Activated CD4-positive, alpha-beta memory T cell treated with anti-CD3 and anti-CD28 coated beads, Interleukin-2, amount 10 ng/mL, durations not matched to agents 7 days and 5 days (primary cell): Measurements from ENCODE around the gene SPATA1. TPM values are rescaled to one million over a fixed set of nuclear protein-coding genes. Genes with fewer than 3 reads are reported as not detected.

Source experiments
- CTCF ChIA-PET: fragments of 350-600 bp; sonication (Branson Sonifier 250); formaldehyde crosslinking; loops from one replicate; lab custom pipeline; 2021; ENCODE audit warnings: antibody characterized with exemption, inconsistent platforms; lab: Charles Lee
- POLR2A ChIA-PET: fragments of 350-600 bp; sonication (Branson Sonifier 250); formaldehyde crosslinking; loops from one replicate; lab custom pipeline; 2021; ENCODE audit warnings: antibody characterized with exemption; lab: Charles Lee
- DNase-seq: peaks from one replicate; pipeline ENCODE4 v3.0.0-alpha.2; 2020
- H3K27ac Mint-ChIP-seq: one replicate; pipeline ENCODE4 v1.8.0; 2021; ENCODE audit warnings: mild to moderate bottlenecking, mixed read lengths
- H3K27me3 Mint-ChIP-seq: one replicate; pipeline ENCODE4 v1.8.0; 2021; ENCODE audit warnings: mixed read lengths
- H3K36me3 Mint-ChIP-seq: one replicate; pipeline ENCODE4 v1.8.0; 2021; ENCODE audit warnings: low read depth, mixed read lengths
- H3K4me1 Mint-ChIP-seq: one replicate; pipeline ENCODE4 v1.8.0; 2021; ENCODE audit warnings: mixed read lengths
- H3K4me3 Mint-ChIP-seq: one replicate; pipeline ENCODE4 v1.8.0; 2021; ENCODE audit warnings: mild to moderate bottlenecking, mixed read lengths
- H3K9me3 Mint-ChIP-seq: one replicate; pipeline ENCODE4 v1.8.0; 2021; ENCODE audit warnings: mixed read lengths
- total RNA-seq, 2 experiments: library from RNA; stranded (reverse); gene quantifications; one replicate each; pipeline ENCODE4 v1.2.3, GENCODE V29; 2021

SPATA1 gene
- total RNA-seq, 2 experiments from 2014 or later: 4.0 to 4.7 TPM

DNA sequence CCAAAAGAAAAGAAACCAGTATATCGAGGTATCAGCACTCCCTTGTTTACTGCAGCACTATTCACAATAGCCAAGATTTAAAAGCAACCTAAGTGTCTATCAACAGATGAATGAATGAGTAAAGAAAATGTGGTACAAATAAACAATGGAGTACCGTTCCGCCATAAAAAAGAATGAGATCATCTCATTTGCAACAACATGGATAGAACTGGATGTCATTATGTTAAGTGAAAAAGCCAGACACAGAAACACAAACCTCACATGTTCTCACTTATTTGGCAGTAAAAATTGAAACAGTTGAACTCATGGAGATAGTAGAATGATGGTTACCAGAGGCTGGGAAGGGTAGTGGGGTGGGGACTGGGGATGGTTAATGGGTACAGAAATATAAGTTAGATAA, 4.5 kb downstream of the SPATA1 start:
- peaks cover 32% of the 10 kb centered on the region for H3K36me3 Mint-ChIP-seq
- CTCF ChIA-PET: interaction anchor here (0.7 to 1.4 kb wide), 4 partner anchors 10 to 272 kb away, joined by 3 to 5 read pairs (median 4); no protein-coding TSS in a partner anchor
- H3K4me1 Mint-ChIP-seq: peaks cover 9% of the 10 kb centered on the region

DNA sequence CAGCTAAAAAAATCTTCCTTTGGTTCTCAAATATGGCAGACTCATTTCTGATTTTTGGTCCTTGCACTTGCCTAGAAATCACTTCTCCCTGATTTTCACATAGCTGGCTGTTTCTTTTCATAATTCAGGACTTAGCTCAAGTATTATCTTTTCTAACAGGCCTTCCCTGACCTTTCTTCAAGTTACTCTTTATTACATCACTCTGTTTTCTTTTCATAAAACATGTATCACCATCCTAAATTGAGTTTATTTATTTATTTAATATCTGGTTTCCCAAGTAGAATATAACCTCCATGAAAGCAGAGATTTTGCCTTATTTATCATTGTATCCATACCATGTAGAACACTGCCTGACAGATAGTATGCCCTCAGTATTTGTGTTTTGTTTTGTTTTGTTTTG, 18.4 kb downstream of the SPATA1 start:
- no peak for DNase-seq
- CTCF ChIA-PET: no interaction called here
- Mint-ChIP-seq H3K27ac (no peak overlapping the region), H3K4me1 (no peaks in the 10 kb centered on the region), H3K4me3 (no peak overlapping the region), H3K36me3 (peaks cover 3% of the 10 kb centered on the region), H3K9me3 (no peaks in the 10 kb centered on the region), H3K27me3 (no peaks in the 10 kb centered on the region)
- POLR2A ChIA-PET: no interaction called here

More for the DNA sequence above, 4.5 kb downstream of the SPATA1 start:
- POLR2A ChIA-PET: interaction anchor here (2.5 kb wide), 1 partner anchor 63 kb away, joined by 21 read pairs; the partner anchor contains the start of gene CTBS
- H3K9me3 Mint-ChIP-seq: peaks cover 14% of the 10 kb centered on the region
- H3K4me3 Mint-ChIP-seq: no peak overlapping the region
- DNase-seq: no peak
- H3K27ac Mint-ChIP-seq: no peak overlapping the region
- H3K27me3 Mint-ChIP-seq: no peaks in the 10 kb centered on the region

DNA sequence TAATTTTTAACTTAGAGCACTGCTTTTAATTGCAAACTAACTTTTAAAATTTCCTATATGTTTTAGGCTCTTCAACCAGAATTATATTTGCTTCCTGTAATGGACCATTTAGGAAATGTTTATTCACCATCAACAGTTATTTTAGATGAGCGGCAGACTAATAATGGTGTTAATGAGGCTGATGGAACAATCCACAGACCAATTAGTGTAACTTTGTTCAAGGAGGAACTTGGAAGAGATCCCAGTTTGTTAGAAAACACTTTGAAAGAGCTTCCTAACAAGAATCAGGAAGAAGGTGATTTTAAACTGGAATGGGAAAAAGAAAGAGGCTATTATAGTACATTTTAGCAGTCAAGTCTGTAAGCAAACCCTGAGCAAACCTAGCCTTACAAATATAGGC, 19.6 kb downstream of the SPATA1 start:
- CTCF ChIA-PET: no interaction called here
- no peak overlapping the region for H3K4me3 Mint-ChIP-seq

DNA sequence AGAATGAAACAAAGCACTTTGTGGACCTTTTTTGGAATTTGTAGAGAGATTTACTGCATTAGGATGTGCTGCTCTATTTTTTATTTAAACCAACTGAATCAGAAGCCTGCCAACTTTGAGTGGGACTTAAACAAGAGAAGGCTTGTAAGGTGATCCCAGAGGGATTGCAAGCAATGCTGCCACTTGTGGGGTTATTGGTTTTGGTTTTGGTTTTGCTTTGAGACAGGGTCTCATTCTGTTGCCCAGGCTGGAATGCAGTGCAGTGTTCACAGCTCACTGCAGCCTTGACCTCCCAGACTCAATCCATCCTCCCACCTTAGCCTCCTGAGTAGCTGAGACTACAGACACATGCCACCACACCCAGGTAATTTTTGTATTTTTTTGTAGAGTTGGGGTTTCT, 32.4 kb downstream of the SPATA1 start:
- H3K36me3 Mint-ChIP-seq: peaks cover 31% of the 10 kb centered on the region
- ChIA-PET POLR2A (no interaction called here), CTCF (interaction anchor here (1.2 kb wide), 1 partner anchor 97 kb away, joined by 3 read pairs; no protein-coding TSS in a partner anchor)
- no peaks in the 10 kb centered on the region for H3K9me3 Mint-ChIP-seq
- H3K27ac Mint-ChIP-seq: no peak overlapping the region
- H3K4me3 Mint-ChIP-seq: no peak overlapping the region
- no peaks in the 10 kb centered on the region for H3K27me3 Mint-ChIP-seq
- H3K4me1 Mint-ChIP-seq: peaks cover 25% of the 10 kb centered on the region
- no peak for DNase-seq

More for the DNA sequence above, 19.6 kb downstream of the SPATA1 start:
- Mint-ChIP-seq H3K27me3 (no peaks in the 10 kb centered on the region), H3K4me1 (no peaks in the 10 kb centered on the region), H3K9me3 (no peaks in the 10 kb centered on the region), H3K36me3 (peaks cover 3% of the 10 kb centered on the region), H3K27ac (no peak overlapping the region)
- POLR2A ChIA-PET: interaction anchor here (2.7 kb wide), 1 partner anchor 20 kb away, joined by 8 read pairs; the partner anchor contains the start of genes GNG5 and SPATA1
- DNase-seq: no peak

DNA sequence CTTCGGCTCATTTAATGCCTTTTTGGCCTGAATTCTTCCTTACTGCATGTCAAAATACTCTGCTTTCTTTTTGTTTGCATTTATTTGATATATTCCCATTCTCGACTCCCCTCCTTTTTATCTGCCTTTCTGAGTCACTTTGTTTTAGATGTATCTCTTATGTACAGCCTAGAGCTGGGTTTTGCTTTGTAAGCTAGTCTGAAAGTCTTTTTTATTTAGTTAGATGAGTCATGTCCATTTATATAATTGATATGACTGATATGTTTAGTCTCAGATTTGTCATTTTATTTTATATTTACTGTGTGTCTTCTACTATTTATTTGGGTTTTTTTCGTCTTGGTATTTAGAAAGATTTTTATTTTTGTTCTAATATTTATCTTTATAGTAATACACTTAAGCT, 33.8 kb downstream of the SPATA1 start:
- H3K4me3 Mint-ChIP-seq: no peak overlapping the region
- DNase-seq: no peak

DNA sequence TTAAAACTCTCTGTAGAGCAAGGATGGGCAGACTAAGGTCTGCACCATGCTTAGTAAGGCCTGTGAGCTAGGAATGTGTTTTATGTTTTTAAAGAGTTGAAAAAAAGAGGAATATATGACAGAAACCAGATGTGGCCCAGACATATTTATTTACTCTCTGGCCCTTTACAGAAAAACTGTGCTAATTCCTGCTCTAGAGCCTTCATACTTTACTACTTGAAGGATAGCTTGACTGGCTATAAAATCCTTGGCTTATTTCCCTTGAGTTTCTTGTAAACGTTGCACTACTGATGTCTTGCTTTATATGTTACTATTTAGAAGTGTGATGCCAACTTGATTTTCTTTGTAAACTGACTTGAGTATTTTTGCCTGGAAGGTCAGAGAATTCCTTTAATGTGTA, 34.6 kb downstream of the SPATA1 start:
- Mint-ChIP-seq H3K36me3 (peaks cover 32% of the 10 kb centered on the region), H3K27ac (no peak overlapping the region), H3K9me3 (no peaks in the 10 kb centered on the region), H3K4me1 (peaks cover 25% of the 10 kb centered on the region), H3K27me3 (no peaks in the 10 kb centered on the region), H3K4me3 (no peak overlapping the region)
- DNase-seq: no peak
- ChIA-PET CTCF (interaction anchor here (1.8 kb wide), 1 partner anchor 99 kb away, joined by 5 read pairs; no protein-coding TSS in a partner anchor), POLR2A (interaction anchor here (1.1 kb wide), 1 partner anchor 33 kb away, joined by 3 read pairs; no protein-coding TSS in a partner anchor)

More for the DNA sequence above, 33.8 kb downstream of the SPATA1 start:
- H3K9me3 Mint-ChIP-seq: no peaks in the 10 kb centered on the region
- H3K4me1 Mint-ChIP-seq: peaks cover 26% of the 10 kb centered on the region
- POLR2A ChIA-PET: interaction anchor here (1.1 kb wide), 1 partner anchor 34 kb away, joined by 3 read pairs; no protein-coding TSS in a partner anchor
- H3K36me3 Mint-ChIP-seq: peaks cover 34% of the 10 kb centered on the region
- no peak overlapping the region for H3K27ac Mint-ChIP-seq
- no peaks in the 10 kb centered on the region for H3K27me3 Mint-ChIP-seq
- CTCF ChIA-PET: interaction anchor here (1.8 kb wide), 1 partner anchor 98 kb away, joined by 5 read pairs; no protein-coding TSS in a partner anchor

DNA sequence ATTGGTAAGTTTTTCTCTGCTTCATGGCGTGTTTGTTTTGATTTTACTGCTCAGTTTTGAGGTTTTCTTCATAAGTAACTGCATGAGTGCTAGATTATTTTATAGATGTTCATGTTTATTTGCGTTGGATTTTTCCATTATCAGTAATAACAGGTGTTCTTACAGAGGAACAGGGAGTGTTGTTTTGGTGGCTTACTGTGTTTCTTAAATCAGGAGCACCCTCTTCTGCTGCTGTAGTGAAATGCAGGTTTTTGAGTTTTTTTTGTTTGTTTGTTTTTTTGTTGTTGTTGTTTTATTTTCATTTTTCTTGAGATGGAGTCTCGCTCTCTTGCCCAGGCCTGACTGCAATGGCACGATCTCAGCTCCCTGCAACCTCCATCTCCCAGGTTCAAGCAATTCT, 35.5 kb downstream of the SPATA1 start:
- no peaks in the 10 kb centered on the region for H3K9me3 Mint-ChIP-seq
- H3K4me3 Mint-ChIP-seq: no peak overlapping the region
- H3K36me3 Mint-ChIP-seq: peaks cover 34% of the 10 kb centered on the region
- peaks cover 24% of the 10 kb centered on the region for H3K4me1 Mint-ChIP-seq
- ChIA-PET POLR2A (interaction anchor here (1.0 kb wide), 1 partner anchor 32 kb away, joined by 4 read pairs; the partner anchor contains the start of gene CTBS), CTCF (interaction anchor here (1.5 to 1.7 kb wide), 2 partner anchors 8 to 99 kb away, joined by 4 to 6 read pairs; no protein-coding TSS in a partner anchor)
- no peak overlapping the region for H3K27ac Mint-ChIP-seq
- no peak for DNase-seq
- no peaks in the 10 kb centered on the region for H3K27me3 Mint-ChIP-seq

DNA sequence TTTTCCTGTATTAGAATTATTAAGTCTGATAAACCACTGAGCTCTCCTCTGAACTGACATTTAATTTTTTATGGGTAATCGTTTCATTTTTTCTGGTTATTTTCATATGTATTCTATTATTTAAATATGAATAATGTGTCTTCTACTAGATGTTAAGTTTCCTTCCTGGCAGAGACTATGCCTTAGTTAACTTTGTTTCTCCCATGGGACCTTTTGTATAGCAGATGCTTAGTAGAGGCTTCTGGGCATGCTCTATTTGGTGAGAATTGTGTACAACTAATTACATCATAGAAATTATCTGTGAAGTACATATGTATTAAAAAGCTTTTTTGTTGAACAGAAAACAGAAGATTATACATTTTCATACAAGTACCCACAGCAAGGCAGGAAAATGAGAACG, 44.6 kb downstream of the SPATA1 start:
- Mint-ChIP-seq H3K27ac (no peak overlapping the region), H3K4me3 (no peak overlapping the region), H3K27me3 (no peaks in the 10 kb centered on the region), H3K36me3 (peaks cover 13% of the 10 kb centered on the region), H3K4me1 (no peaks in the 10 kb centered on the region), H3K9me3 (no peaks in the 10 kb centered on the region)
- CTCF ChIA-PET: no interaction called here
- POLR2A ChIA-PET: interaction anchor here (0.7 kb wide), 1 partner anchor 23 kb away, joined by 4 read pairs; the partner anchor contains the start of gene CTBS
- no peak for DNase-seq

DNA sequence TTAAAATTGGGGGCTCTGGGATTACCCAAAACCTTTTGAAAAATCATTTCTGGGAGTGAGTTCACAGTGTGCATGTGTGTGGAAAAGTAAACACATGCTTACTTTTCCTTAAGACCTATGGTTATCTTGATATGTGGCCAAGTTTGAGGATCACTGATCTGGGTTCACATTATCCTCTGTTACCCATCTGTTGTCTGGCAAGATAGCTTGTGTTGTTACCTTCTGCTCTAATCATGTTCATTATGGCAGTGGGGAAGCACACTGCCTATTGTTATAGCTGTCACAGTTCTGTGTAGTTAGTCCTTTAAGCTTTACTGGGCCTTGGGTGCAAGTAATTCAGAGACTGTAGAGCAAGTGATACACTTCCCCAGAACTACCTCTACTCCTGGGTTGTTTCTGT, 63.0 kb downstream of the SPATA1 start:
- no peaks in the 10 kb centered on the region for H3K27me3 Mint-ChIP-seq
- H3K9me3 Mint-ChIP-seq: no peaks in the 10 kb centered on the region
- no peak overlapping the region for H3K27ac Mint-ChIP-seq
- POLR2A ChIA-PET: no interaction called here
- DNase-seq: no peak
- no peak overlapping the region for H3K4me3 Mint-ChIP-seq
- peaks cover 68% of the 10 kb centered on the region for H3K36me3 Mint-ChIP-seq
- H3K4me1 Mint-ChIP-seq: peaks cover 32% of the 10 kb centered on the region
- CTCF ChIA-PET: no interaction called here

DNA sequence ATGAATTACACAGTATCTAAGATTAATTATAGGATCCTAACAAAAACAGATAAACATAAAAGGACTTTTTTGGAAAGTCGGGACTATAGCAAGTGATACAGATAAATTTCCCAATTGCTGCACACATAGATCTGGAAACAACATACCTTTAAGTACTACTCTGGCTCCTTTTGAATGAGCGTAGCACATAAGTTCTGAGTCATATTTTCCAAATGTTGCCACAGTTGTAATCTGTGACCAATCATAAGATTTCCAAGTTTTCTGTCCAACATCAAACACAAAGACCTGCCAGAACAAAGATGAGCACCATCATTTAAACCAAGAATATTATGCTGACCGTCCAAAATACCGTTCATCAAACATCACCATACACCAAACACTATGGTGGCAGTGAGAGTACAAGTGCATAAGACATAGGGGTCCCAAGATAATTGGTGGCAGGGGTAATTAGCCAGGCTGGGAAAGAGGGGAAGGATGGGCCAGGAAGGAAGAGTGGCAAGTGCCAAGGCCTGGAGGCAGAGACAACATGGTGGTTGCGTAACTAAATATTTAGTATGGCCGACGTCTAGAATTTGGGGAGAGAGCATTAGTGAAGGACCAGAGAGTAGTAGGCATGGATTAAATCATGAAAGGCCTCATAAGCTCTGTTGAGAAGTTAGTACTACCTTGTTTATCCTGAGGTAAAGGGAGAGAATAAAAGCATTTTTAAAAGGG, 64.4 kb downstream of the SPATA1 start:
- no peak for DNase-seq
- CTCF ChIA-PET: no interaction called here
- Mint-ChIP-seq H3K27ac (no peak overlapping the region), H3K36me3 (peaks cover 68% of the 10 kb centered on the region), H3K27me3 (no peaks in the 10 kb centered on the region), H3K4me1 (peaks cover 44% of the 10 kb centered on the region), H3K9me3 (no peaks in the 10 kb centered on the region), H3K4me3 (no peak overlapping the region)
- POLR2A ChIA-PET: interaction anchor here (5.0 kb wide), 1 partner anchor 66 kb away, joined by 209 read pairs; the partner anchor contains the start of genes GNG5 and SPATA1

DNA sequence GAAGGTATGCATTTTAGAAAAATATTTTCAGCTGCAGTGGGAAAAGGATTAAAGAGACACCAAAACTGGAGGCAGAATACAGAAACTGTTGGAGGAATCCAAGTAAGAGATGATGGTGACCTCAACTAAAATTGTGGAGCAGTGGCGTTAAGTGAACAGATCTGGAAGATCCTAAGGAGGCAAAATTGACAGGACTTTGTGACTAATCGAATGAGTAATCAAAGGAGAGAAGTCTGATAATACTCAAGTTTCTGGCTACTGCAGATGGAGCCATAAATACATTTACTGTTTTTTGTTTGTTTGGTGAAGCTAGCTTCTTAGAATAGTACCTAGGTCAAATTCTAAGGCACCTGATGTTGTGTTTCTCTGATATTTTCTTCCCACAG, 65.0 kb downstream of the SPATA1 start:
- no peak for DNase-seq
- CTCF ChIA-PET: no interaction called here
- Mint-ChIP-seq H3K4me1 (peaks cover 44% of the 10 kb centered on the region), H3K27ac (no peak overlapping the region), H3K9me3 (no peaks in the 10 kb centered on the region), H3K4me3 (no peak overlapping the region), H3K36me3 (peaks cover 63% of the 10 kb centered on the region), H3K27me3 (no peaks in the 10 kb centered on the region)
- POLR2A ChIA-PET: interaction anchor here (5.0 to 5.6 kb wide), 2 partner anchors 66 to 90 kb away, joined by 89 to 209 read pairs; partner anchors contain the start of genes GNG5, RPF1 and SPATA1

DNA sequence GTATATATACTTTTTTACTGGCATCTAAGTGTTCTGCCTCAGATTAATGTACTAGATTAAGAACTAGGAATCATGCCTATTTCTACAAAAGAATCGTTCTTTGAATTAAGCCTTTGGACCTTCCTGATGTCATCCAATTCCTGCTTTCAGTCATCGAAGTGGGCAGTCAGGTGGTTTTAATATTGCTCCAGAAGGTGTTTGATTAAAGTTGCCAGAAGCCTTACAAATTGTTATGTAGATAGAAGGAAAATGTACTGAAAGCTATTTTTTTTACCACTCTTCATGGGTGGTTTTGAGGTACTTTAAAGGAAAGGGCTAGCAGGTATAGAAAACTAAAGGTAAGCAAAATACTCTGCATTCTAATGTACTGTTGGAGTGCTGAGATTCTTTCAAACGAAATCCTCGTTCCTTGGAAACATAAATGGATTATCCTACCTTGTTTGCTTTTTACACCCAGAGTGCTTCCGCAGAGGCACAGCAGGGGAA, 67.3 kb downstream of the SPATA1 start:
- DNase-seq: no peak
- no peaks in the 10 kb centered on the region for H3K27me3 Mint-ChIP-seq
- peaks cover 39% of the 10 kb centered on the region for H3K4me1 Mint-ChIP-seq
- peak overlapping the region; percentile 100 for H3K27ac Mint-ChIP-seq
- CTCF ChIA-PET: interaction anchor here (1.0 to 3.7 kb wide), 9 partner anchors 23 to 438 kb away, joined by 3 to 27 read pairs (median 5); partner anchors contain the start of genes GNG5, PRKACB and SPATA1
- POLR2A ChIA-PET: interaction anchor here (0.7 to 5.6 kb wide), 53 partner anchors 9 to 703 kb away, joined by 3 to 209 read pairs (median 5); partner anchors contain the start of genes BCL10, GNG5, PRKACB and RPF1
- no peaks in the 10 kb centered on the region for H3K9me3 Mint-ChIP-seq
- H3K36me3 Mint-ChIP-seq: peaks cover 46% of the 10 kb centered on the region
- peak overlapping the region; percentile 97 for H3K4me3 Mint-ChIP-seq
